ENCODE measurements around the gene ARL2BP.

DNA sequence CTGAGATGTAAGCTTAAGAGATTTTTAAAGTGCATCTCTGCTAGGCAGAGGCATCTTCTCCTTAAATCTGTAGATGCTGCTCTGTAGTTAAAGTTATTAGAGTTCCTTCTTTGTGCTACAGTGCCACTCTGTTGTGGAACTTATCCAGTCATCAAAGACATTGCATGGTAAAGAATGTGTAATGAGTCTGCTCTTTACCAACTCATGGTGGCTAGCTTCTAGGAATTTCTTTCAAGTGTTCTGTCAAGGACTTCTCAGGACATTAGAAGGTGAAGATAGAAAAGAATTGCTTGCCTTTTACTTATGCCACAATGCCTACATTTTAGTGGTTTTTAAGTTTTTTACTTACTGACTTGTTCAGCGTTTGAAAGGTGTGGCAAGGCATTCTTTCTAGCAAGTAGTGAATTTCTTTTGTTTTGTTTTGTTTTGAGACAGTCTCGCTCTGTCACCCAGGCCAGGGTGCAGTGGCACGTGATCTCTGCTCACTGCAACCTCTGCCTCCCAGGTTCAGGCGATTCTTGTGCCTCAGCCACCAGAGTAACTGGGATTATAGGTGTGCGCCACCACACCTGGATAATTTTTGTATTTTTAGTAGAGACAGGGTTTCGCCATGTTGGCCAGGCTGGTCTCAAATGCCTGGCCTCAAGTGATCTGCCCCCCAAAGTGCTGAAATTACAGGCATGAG, 20.3 kb upstream of the ARL2BP start:
- TF ChIP-seq POLR2A (IDR thresholded peaks at IDR 0.05) (no peak), EP300 (IDR thresholded peaks at IDR 0.05) (no peak)
- TF ChIP-seq, protein P1, sequence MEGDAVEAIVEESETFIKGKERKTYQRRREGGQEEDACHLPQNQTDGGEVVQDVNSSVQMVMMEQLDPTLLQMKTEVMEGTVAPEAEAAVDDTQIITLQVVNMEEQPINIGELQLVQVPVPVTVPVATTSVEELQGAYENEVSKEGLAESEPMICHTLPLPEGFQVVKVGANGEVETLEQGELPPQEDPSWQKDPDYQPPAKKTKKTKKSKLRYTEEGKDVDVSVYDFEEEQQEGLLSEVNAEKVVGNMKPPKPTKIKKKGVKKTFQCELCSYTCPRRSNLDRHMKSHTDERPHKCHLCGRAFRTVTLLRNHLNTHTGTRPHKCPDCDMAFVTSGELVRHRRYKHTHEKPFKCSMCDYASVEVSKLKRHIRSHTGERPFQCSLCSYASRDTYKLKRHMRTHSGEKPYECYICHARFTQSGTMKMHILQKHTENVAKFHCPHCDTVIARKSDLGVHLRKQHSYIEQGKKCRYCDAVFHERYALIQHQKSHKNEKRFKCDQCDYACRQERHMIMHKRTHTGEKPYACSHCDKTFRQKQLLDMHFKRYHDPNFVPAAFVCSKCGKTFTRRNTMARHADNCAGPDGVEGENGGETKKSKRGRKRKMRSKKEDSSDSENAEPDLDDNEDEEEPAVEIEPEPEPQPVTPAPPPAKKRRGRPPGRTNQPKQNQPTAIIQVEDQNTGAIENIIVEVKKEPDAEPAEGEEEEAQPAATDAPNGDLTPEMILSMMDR (IDR thresholded peaks at IDR 0.05): no peak
